Measurements from ENCODE around the gene MLIP.
"Not testable (repeated sequence)": the region's sequence is repeated elsewhere in the genome, so short reads cannot be mapped to it uniquely, and the experiment has no call there.

Gene MLIP

GRCh38 chr6:54111341-54112045 lies at the start of gene MLIP:
Gene MLIP, plus strand, starts transcription at chr6:54111443. Its CDS starts 37 bp downstream, at chr6:54111480.
- DNase-seq: no peak

GRCh38 chr6:54063228-54063539 lies 48.1 kb upstream of the MLIP start:
- no peak for DNase-seq

DNA sequence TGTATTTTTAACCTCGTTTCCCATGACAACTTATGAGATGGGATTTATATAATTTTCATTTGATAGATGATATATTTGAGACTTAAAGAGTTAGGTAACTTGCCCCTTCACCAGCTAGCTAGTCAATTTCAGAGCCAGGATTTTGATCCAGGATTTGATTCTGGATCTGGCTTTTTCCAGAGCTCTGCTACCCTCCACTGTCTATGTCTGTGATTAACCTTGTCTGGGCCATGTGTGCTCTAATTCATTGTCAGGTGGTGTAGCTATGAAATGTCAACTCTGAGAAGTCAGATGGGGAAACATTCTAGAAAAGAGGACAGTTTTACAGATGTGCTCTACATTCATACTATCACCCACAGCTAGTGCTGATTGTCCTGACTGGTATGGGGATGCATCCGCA lies 42.5 kb upstream of the MLIP start:
- DNase-seq: no peak

DNA sequence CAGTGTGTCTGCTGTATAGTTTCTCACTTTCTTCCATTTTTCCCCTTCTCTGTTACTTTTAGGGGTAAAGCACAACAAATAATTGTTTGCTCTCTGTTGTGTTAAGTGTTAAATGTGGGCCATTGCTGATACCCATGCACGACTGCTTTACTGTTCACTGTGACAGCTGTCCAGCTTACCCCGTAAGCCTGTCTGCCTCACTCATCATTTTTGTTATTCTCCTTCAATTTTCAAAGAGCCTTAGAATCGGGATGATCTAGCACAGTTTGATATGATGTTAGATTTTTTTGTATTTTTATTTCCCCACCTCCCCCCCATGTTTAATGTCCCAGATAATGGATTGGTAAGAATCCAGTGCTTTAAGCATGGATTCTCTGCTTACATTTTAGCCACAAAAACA lies 41.2 kb upstream of the MLIP start:
- DNase-seq: no peak

DNA sequence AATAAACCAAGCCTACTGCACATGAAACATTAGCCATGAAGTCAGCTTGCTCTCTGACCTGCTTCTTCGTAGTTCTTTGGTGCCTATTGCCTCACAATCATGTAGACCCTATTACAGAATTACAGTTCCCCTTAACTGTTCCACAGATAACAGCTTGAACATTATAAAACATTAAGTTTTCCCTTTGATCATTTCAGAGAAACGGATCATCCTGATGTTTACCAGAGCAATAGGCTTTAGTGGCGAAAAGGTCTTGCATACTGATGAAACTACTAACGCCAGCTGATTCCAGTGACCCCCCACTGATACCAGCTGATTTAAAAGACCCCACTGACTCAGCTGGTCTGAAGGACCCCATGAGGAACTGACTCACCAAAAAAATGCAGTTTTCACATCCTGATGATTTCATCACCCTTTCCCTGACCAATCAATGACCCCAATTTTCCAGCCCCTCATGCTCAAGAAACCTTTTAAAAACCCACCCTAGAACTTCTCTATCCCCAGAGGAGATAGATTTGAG lies 39.4 kb upstream of the MLIP start:
- no peak for DNase-seq

DNA sequence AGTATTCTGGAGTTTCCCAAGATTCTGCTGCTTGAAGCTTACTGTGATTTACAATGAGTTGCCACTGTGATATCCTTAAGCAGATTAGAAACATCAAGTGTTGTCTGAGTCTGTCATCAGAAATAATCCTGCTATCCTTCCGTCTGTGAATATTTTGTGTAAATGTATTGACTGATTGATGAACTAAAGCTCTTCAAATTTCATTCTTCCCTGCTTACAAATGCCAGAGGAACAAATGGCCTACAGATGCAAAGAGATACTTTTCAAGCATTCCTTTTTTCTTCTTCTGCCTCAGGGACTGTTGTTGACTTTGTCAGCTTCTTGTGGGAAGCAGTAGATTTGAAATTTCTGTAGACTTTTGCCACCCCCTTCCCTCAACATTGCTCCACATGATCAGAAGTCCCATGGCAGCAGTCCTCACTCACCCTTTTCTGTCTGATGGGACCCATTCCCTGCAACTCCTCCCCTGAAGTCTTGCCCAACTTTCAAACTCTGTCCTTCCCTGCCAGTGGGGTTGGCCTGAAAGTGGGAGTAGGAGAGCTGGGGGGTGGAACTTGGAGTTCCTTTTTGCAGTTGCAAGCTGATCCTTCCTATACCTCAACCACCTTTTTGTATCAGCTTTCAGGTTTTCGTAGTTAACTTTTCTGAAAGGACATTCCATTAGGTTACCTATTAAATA lies 38.5 kb upstream of the MLIP start:
- DNase-seq: no peak

- DNase-seq: no peak
Measured at GRCh38 chr6:54073487-54073886, 37.8 kb upstream of the MLIP start.

DNA sequence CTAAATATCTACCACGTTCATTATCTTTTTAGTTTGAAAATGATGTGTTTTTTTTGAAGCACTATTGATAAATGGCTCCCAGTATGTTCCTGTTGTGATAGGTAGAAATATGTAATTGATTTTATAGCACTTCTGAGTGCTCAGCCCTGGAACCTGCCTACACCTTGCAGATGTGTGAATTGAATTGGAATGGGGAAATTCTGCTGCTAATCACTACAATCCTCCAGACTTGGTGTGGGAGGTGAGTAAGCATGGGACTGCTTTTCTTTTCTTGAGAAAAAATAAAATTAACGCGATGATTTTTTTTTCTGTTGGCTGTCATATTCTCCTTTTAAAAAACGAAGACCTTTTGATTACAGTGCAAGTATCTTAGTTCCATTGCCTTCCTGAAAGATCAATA lies 37.1 kb upstream of the MLIP start:
- DNase-seq: no peak

- DNase-seq: no peak
Measured at GRCh38 chr6:54074578-54075195, 36.6 kb upstream of the MLIP start.

DNA sequence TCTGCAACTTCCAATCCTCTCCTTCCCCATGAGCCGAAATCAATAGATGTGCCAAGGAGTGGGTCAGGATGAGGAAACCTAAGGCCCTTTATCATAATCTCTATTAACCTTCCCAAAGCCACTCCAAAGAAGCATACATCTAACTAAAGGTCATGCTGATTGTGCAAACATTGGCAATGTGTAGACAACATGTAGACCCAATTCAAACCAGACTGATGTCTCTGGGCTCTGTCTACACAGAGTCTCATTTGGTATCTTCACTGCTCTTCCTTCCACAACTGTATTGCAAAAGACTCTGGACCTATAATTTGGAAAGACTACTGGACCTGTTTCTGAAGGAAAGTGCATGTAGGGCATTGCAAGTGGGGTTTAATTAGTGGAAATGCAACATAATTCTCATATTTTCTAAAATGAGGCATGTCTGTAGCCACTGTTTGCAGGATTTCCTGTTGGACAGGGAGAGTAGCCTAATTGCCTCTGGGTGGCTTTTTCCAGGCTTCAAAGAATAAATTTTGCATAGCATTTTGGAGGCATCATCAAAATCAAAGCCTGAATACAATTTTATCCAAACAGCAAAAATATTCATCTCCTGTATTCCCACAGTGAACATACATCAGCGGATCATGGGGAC lies 35.0 kb upstream of the MLIP start:
- DNase-seq: no peak

- not testable (repeated sequence) for DNase-seq
Measured at GRCh38 chr6:54081499-54081898, 29.7 kb upstream of the MLIP start.

DNA sequence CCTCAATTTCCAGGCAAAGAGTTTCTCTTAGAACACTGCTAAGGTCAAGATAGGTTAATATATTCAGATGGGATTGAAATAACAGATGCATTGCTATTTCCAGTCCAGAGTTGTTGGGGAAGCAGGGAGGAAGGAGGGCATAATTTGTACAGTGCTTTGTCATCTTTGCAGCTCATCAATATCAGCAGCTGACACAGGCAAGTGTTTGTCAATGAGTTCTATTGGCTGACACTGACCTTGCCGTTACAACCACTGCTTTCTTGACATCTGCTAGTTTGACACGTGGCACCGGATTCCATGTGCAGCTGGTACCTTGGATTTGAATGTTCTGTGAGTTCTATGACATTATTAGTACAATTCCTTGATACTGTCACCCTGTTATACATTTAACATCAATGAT lies 28.0 kb upstream of the MLIP start:
- DNase-seq: no peak

DNA sequence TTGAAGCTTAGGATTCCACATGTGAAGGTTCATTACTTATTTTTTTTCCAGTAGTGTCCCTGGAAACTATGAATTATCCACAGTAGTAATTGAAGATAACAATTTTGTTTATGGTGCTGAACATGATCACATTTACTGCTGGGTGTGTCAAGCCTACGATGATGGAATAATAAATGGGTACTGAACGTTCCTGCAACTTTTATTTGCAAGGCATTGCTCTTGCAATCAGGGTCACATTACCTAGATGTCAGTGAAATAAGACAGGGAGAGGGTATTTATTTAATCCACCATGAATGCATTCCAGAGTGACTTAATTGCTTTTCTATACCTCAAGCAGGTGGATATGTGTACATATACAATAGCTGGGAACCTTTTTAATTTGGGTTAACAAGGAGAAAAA lies 27.0 kb upstream of the MLIP start:
- DNase-seq: no peak

DNA sequence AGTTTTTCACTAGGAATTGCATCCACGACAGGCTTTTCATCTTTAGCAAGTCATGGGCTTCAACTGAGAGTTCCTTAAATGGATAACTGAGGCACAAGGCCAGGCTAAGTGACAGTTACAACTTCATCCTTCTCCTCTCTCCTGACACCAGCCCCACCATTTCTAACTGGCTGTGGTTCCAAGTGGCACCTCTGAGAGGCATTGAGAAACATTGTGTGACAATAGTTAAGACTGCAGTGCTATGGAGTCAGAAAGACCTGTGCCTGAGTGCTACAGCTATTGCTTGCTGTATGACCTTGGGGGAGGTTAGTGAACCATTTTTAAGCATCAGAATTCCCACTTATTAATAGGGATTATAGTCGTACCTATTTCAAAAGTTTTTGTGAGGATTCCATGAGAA lies 26.2 kb upstream of the MLIP start:
- DNase-seq: no peak

DNA sequence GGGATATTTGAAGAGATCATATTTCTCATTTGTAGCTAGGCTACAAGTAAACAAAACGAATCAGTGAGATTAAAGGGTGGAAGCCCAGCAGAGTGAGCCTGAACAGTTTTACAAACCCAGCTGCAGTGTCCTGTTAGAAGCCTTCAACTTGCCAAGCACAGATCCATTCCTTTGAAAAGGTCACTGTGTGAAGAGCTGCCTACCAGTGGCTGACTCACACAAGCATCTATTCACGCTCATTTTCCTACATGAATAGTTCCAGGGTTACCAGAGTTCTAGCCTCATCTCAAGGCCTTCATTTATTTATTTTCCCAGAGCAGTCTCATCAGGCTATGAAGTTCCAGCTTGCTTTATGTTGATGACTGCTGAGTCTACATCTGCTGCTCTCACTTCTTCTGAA lies 25.7 kb upstream of the MLIP start:
- no peak for DNase-seq

DNA sequence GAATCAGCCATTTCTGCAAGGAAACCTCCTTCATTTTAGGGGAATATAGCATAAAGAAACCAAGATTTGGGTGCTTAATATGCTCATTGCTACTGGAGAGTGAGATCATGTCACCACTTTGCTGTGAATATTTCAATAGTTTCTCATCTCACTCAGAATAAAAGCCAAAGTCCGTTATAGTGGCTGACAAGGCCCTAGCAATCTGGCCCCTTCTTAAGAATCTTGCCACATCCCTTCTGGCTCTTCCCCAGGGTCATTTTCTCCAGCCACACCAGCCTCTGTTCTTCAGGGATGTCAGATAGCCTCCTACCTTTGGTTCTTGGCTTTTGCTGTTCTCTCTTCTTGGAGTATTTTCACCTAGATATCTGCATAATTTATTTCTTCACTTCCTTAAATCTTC lies 24.8 kb upstream of the MLIP start:
- no peak for DNase-seq

DNA sequence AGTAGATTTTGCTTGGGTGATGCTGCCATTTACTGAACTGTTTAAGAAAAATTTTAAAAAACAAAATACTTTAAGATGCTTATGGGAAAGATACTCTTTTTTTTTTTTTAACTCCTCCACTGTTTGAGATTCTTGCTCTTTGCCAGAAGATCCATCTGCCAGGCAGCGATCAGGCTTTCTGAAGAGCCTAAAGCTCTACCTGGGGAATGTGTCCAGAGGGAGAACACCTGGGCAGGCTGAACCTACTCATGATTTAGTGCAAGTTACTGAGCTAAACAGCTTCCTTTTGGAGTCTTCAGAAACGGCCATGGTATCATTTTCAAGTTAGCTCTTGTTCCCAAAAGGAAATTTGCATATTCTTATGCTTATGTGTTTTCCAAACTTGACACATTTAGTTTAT lies 23.5 kb upstream of the MLIP start:
- DNase-seq: no peak

GRCh38 chr6:54093326-54093948 lies 17.8 kb upstream of the MLIP start:
- no peak for DNase-seq

GRCh38 chr6:54094293-54094692 lies 16.9 kb upstream of the MLIP start:
- no peak for DNase-seq

DNA sequence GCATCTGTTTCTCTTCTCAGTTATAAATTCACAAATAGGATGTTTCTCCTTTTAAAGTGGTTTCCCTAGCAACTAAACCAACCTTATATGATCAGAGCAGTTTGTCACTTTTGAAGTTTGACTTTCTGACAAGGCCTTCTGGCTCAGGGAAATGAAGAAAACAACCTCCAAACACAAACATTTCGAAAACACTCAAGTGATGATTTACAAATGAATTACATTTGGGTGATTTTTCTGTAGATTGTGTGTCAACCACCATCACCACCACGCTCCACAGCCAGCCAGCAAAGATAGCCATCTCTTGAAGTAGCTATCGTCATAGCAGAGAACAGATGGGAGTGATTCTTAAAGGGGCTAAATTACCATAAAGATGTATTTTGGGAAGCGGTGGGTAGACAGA lies 16.5 kb upstream of the MLIP start:
- DNase-seq: no peak

DNA sequence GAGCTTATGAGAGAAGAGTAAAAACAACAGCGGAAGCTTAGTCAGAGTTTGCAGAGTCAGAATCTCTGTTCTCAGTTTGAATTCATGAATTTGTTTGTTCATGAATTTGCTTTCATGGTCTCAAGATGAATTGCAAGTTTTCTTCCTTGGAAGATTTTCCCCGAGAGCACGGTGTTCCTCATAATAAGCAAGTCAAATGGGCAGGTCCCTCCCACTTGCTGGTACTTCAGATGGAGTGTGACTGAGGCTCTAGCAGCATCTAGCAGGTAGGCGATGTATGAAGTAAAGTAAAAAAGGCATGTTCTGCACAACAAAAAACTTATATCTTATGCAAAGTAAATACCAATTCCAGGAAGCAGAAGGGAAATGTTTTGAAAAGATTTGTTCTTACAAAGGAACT lies 15.5 kb upstream of the MLIP start:
- no peak for DNase-seq

GRCh38 chr6:54096811-54097210 lies 14.4 kb upstream of the MLIP start:
- DNase-seq: no peak

- no peak for DNase-seq
Measured at GRCh38 chr6:54097753-54098152, 13.5 kb upstream of the MLIP start.
